K562 (cell line): ENCODE measurements around the gene SEC14L2. TPM values are rescaled to one million over a fixed set of nuclear protein-coding genes. Genes with fewer than 3 reads are reported as not detected.
A peak's percentile ranks its signal among the peaks of the same experiment; 100 is the strongest.

ENCODE experiments used
- ATAC-seq: fragments of 200-7000 bp; cut with Tn5 transposase; 3 replicates; pipeline ENCODE4 v1.9.1; 2020; ENCODE audit warnings: moderate library complexity
- BruUV-seq: library from RNA; stranded (reverse); fragments of 400-500 nt; replicated peaks from 2 replicates; lab custom pipeline; 2021; lab: Mats Ljungman, UMichigan
- CTCF ChIA-PET: fragments of 300-600 bp; formaldehyde crosslinking; extraction: SDS; loops from one replicate; lab custom pipeline; 2021; ENCODE audit warnings: low intra/inter-chr PET ratio; lab: Yijun Ruan, JAX
- POLR2A ChIA-PET: fragments of 300-600, 350-650 bp; sonication (Branson Sonifier 250); formaldehyde crosslinking; extraction: SDS; loops from one replicate; lab custom pipeline; 2021; ENCODE audit warnings: antibody characterized with exemption, inconsistent platforms; lab: Yijun Ruan, JAX
- DNase-seq, 4 experiments: peaks; one replicate each; pipeline versions ENCODE4 v3.0.0 to v3.0.0-alpha.2; 2011 to 2018; ENCODE audit warnings: low spot score in 3 of 4, mixed read lengths in 3 of 4; ENCODE audit errors: extremely low read depth in 1 of 4
- FAIRE-seq: peaks from 2 replicates; lab custom pipeline; 2011; peaks lifted over from hg19 to GRCh38; lab: Jason Lieb, UNC
- H2AFZ ChIP-seq: 2 replicates; pipeline ENCODE4 v1.6.0; 2011; ENCODE audit warnings: low read depth, low read length, control low read depth, inconsistent platforms
- H3K27ac ChIP-seq: fragments of 200-600 bp; 3 replicates; pipeline ENCODE4 v1.8.0; 2011; ENCODE audit warnings: low read depth, mild to moderate bottlenecking, control low read depth, inconsistent platforms, low read length, moderate library complexity, mixed read lengths; ENCODE audit errors: extremely low read depth
- H3K27me3 ChIP-seq, 2 experiments: fragments of 300-600 bp in 1 of 2; 2 replicates in 1 of 2; 3 replicates in 1 of 2; pipeline versions ENCODE4 v1.6.0 to v1.8.0; 2011; ENCODE audit warnings: inconsistent platforms in 2 of 2, low read length in 2 of 2, mild to moderate bottlenecking in 1 of 2, mixed read lengths in 1 of 2, moderate library complexity in 1 of 2; ENCODE audit not compliant: control insufficient read depth in 2 of 2, insufficient read depth in 2 of 2
- H3K36me3 ChIP-seq: fragments of 300-600 bp; 3 replicates; pipeline ENCODE4 v1.8.0; 2011; ENCODE audit warnings: mild to moderate bottlenecking, low read length, inconsistent platforms; ENCODE audit not compliant: control insufficient read depth, insufficient read depth
- H3K4me1 ChIP-seq, 2 experiments: fragments of 200-600 bp in 1 of 2; replicated peaks in 1 of 2; 2 replicates in 1 of 2; 3 replicates in 1 of 2; pipeline versions ENCODE4 v1.5.1 to v1.8.0; 2011; ENCODE audit warnings: inconsistent platforms in 2 of 2, low read length in 2 of 2, mild to moderate bottlenecking in 1 of 2, mixed read lengths in 1 of 2, moderate library complexity in 1 of 2; ENCODE audit not compliant: control insufficient read depth in 2 of 2, insufficient read depth in 2 of 2
- H3K4me2 ChIP-seq: 2 replicates; pipeline ENCODE4 v1.6.1; 2011; ENCODE audit warnings: low read length, control low read depth, inconsistent platforms, mixed read lengths; ENCODE audit not compliant: insufficient read depth
- H3K4me3 ChIP-seq: fragments of 200-600 bp; sonication (generic), shearing (Covaris generic); 2 replicates; pipeline ENCODE4 v1.5.1; 2016; ENCODE audit warnings: control low read depth, inconsistent platforms
- H3K79me2 ChIP-seq: fragments of 200-600 bp; 3 replicates; pipeline ENCODE4 v1.8.0; 2011; ENCODE audit warnings: low read length, inconsistent platforms; ENCODE audit not compliant: control insufficient read depth, insufficient read depth
- H3K9ac ChIP-seq, 2 experiments: 2 replicates each; pipeline versions ENCODE4 v1.6.0 to v1.6.1; 2011; ENCODE audit warnings: low read depth in 2 of 2, low read length in 2 of 2, control low read depth in 1 of 2, inconsistent platforms in 1 of 2, mild to moderate bottlenecking in 1 of 2, mixed read lengths in 1 of 2; ENCODE audit not compliant: insufficient read depth in 1 of 2
- H3K9me1 ChIP-seq: one replicate; pipeline ENCODE4 v1.6.0; 2011; ENCODE audit warnings: inconsistent platforms, mild to moderate bottlenecking, low read length, moderate library complexity; ENCODE audit not compliant: control insufficient read depth, insufficient read depth
- H3K9me3 ChIP-seq: replicated peaks from 2 replicates; pipeline ENCODE4 v1.5.1; 2011; ENCODE audit warnings: low read depth, low read length, inconsistent platforms; ENCODE audit not compliant: control insufficient read depth, insufficient read depth
- H4K20me1 ChIP-seq: replicated peaks from 2 replicates; pipeline ENCODE4 v1.6.1; 2011; ENCODE audit warnings: low read length, inconsistent platforms, mixed read lengths; ENCODE audit not compliant: control insufficient read depth, insufficient read depth
- CBFA2T2 ChIP-seq: fragments of 450-650 bp; conservative IDR thresholded peaks from 2 replicates; pipeline ENCODE4 v1.6.1; 2017; ENCODE audit warnings: mild to moderate bottlenecking
- CBFA2T3 ChIP-seq: fragments of 450-650 bp; IDR thresholded peaks from 2 replicates; pipeline ENCODE4 v1.6.1; 2017
- FOXO4 ChIP-seq: fragments of 450-650 bp; formaldehyde crosslinking; IDR thresholded peaks from 2 replicates; pipeline ENCODE4 v1.4.0; 2020; ENCODE audit warnings: mild to moderate bottlenecking, moderate library complexity
- NCOR1 ChIP-seq: fragments of 450-650 bp; IDR thresholded peaks from 2 replicates; pipeline ENCODE4 v1.6.1; 2016; ENCODE audit warnings: mild to moderate bottlenecking, moderate library complexity
- POLR2AphosphoS5 ChIP-seq: IDR thresholded peaks from 2 replicates; pipeline ENCODE4 v1.6.1; 2011; ENCODE audit warnings: mild to moderate bottlenecking, low read depth, low read length, moderate library complexity; ENCODE audit not compliant: control insufficient read depth, insufficient read depth
- PTTG1 ChIP-seq: fragments of 450-650 bp; IDR thresholded peaks from 2 replicates; pipeline ENCODE4 v1.6.1; 2016; ENCODE audit warnings: low read depth, mild to moderate bottlenecking, missing genetic modification characterization, missing compliant biosample characterization
- TCF3 ChIP-seq: sonication (generic); formaldehyde crosslinking; IDR thresholded peaks from 2 replicates; pipeline ENCODE4 v1.4.0; 2020; ENCODE audit warnings: mild to moderate bottlenecking, missing genetic modification reagents
- WGBS: fragments of 100-300 bp; shearing (Covaris generic); methylation state at CpG from one replicate; pipeline ENCODE4 v1.1.6; 2016; ENCODE audit warnings: low coverage, mixed read lengths; ENCODE audit not compliant: insufficient coverage; ENCODE audit errors: missing lambda C conversion rate; 5-methylcytosine and 5-hydroxymethylcytosine counted together
- in situ Hi-C: fragments of 300-500 bp; cut with MboI; formaldehyde crosslinking; loops from 4 replicates; pipeline ENCODE4 v1.15.0; 2018; ENCODE audit warnings: inconsistent platforms, mixed read lengths
- intact Hi-C: fragments of 100-400 bp; cut with micrococcal nuclease; formaldehyde crosslinking; loops from 2 replicates; pipeline ENCODE4 v1.14.2; 2022
- polyA plus RNA-seq, 8 experiments: library from polyadenylated mRNA; depleted of rRNA in 4 of 8; stranded (reverse) in 5 of 8; unstranded in 3 of 8; fragments of >200 nt; fragmentation: Nextera tagmentation in 2 of 8; fragmentation: Illumina TruSeq in 1 of 8; extraction: Ambion mirVana in 2 of 8; extraction: Trizol in 1 of 8; gene quantifications; 2 replicates each; pipeline versions ENCODE4 v1.2.1 to v1.2.3, GENCODE V29; 2011 to 2014; ENCODE audit warnings: inconsistent platforms in 1 of 8, missing spikeins in 1 of 8
- total RNA-seq, 7 experiments: library from RNA; depleted of rRNA in 6 of 7; stranded (reverse); fragments of >200 nt in 6 of 7; fragmentation: Illumina TruSeq in 2 of 7; extraction: Trizol in 2 of 7; gene quantifications; 2 replicates each; pipeline versions ENCODE4 v1.2.1 to v1.2.3, GENCODE V29; 2011 to 2021; ENCODE audit warnings: low replicate concordance in 1 of 7

The SEC14L2 gene
- total and polyA plus RNA-seq, 9 of the 15 experiments (the other 6 are each of a cell fraction or from before 2014, with no cell fraction given), result 0.03 to 0.17 (median 0.10) TPM

DNA sequence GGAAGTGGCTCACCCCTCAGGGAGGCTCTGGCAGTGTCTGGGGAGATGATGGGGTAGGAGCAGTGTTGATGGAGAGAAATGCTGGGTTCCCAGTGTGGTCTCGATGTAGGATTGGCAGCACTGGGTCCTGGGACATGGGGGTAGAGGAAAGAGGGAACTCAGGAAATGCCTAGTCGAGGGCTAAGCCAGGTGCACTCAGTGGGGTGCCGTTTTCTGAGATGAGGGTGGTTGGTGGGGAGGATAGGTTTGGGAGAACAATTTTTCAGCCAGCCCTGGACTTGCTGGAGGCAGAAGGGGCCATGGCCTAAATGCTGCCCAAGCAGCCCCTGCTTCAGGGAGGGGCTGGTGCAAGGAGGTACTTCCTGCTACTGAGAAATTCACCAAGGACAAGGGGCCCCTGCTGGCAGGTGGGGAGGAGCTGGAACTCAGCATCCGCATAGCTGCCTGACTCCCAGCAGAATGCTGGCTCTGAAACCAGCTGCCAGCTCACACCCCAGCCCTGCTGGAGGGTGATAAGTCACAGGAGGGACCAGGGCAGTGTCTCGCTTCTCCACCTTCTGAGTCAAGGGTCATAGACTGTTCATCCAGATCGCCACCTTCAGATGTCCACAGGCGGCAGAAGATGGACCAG is 34.1 kb upstream of the SEC14L2 start:
- WGBS, result 7% methylated on average over 5 of the region's 7 CpGs
- no TSS peak for BruUV-seq
- Histone ChIP-seq H3K9me1 (no peaks in the 10 kb centered on the region), H3K27me3 (no peaks in the 10 kb centered on the region), H3K79me2 (no peaks in the 10 kb centered on the region), H3K4me3 (no peak overlapping the region), H3K9me3 (no peaks in the 10 kb centered on the region), H3K9ac (no peak overlapping the region; a peak in 1 of 4 replicates), H3K27ac (no peak overlapping the region), H3K4me1 (peaks cover 0 to 4% of the 10 kb centered on the region in 2 experiments; a peak in 3 of 5 replicates), H3K4me2 (no peak overlapping the region), H3K36me3 (no peaks in the 10 kb centered on the region), H4K20me1 (no peaks in the 10 kb centered on the region), H2AFZ (no peak overlapping the region)
- ChIA-PET CTCF (no interaction called here), POLR2A (interaction anchor here (1.0 kb wide), 1 partner anchor 59 kb away, joined by 3 read pairs; no protein-coding TSS in a partner anchor)
- no peak for FAIRE-seq
- ATAC-seq, result peak; percentile 69
- TF ChIP-seq POLR2AphosphoS5, result peak; percentile 30; the same call in 1 of the 2 replicates
- TF ChIP-seq NCOR1, result 0 out of 2 replicates have a peak, but pooled peaks have one; percentile 10
- no peak for TF ChIP-seq FOXO4 (CRISPR knock-in tag)
- TF ChIP-seq CBFA2T2, result peak; percentile 43
- TF ChIP-seq TCF3 (CRISPR knock-in tag), result peak; percentile 23; the same call in 1 of the 2 replicates
- no peak for TF ChIP-seq PTTG1 (tag)
- TF ChIP-seq CBFA2T3, result peak; percentile 68
- in situ Hi-C loops (no loop called here), intact Hi-C loops (no loop called here)
- peak; percentile 31 to 60 (median 42) for DNase-seq
